OCI-LY1 (cell line): ENCODE measurements around the gene IL5.

Experiments
- H2AFZ ChIP-seq: fragments of 200-600 bp; sonication (generic), shearing (Covaris generic); 2 replicates; pipeline ENCODE4 v1.6.0; 2014; ENCODE audit warnings: antibody characterized with exemption, mild to moderate bottlenecking, low read length
- H3F3A ChIP-seq: fragments of 200-600 bp; sonication (generic), shearing (Covaris generic); 2 replicates; pipeline ENCODE4 v1.6.0; 2014; ENCODE audit warnings: mild to moderate bottlenecking, antibody characterized with exemption, low read length, moderate library complexity; ENCODE audit not compliant: insufficient read depth
- H3K27ac ChIP-seq: fragments of 200-600 bp; sonication (generic); 2 replicates; pipeline ENCODE4 v1.5.1; 2014; ENCODE audit warnings: low read length, mixed run types, mild to moderate bottlenecking, low read depth; ENCODE audit not compliant: poor library complexity, severe bottlenecking
- H3K27me3 ChIP-seq: fragments of 200-600 bp; sonication (generic); 2 replicates; pipeline ENCODE4 v1.6.0; 2014; ENCODE audit warnings: antibody characterized with exemption, mild to moderate bottlenecking, low read length, moderate library complexity; ENCODE audit not compliant: insufficient read depth
- H3K36me3 ChIP-seq: fragments of 200-600 bp; sonication (generic); 2 replicates; pipeline ENCODE4 v1.6.1; 2014; ENCODE audit warnings: mild to moderate bottlenecking, antibody characterized with exemption, low read length, moderate library complexity, mixed read lengths; ENCODE audit not compliant: insufficient read depth
- H3K4me1 ChIP-seq: fragments of 200-600 bp; sonication (generic); 2 replicates; pipeline ENCODE4 v1.5.1; 2014; ENCODE audit warnings: mild to moderate bottlenecking, low read length, moderate library complexity; ENCODE audit not compliant: insufficient read depth, severe bottlenecking
- H3K4me2 ChIP-seq: fragments of 200-600 bp; sonication (generic), shearing (Covaris generic); 2 replicates; pipeline ENCODE4 v1.6.1; 2014; ENCODE audit warnings: low read length
- H3K4me3 ChIP-seq: fragments of 200-600 bp; sonication (generic); 2 replicates; pipeline ENCODE4 v1.5.1; 2014; ENCODE audit warnings: low read length, low read depth, mild to moderate bottlenecking, mixed read lengths; ENCODE audit not compliant: poor library complexity, severe bottlenecking
- H3K79me2 ChIP-seq: fragments of 200-600 bp; shearing (Covaris generic); 2 replicates; pipeline ENCODE4 v1.6.1; 2016; ENCODE audit warnings: mixed run types, low read length, mixed read lengths; ENCODE audit not compliant: insufficient read depth
- H3K9ac ChIP-seq: fragments of 200-600 bp; sonication (generic), shearing (Covaris generic); 2 replicates; pipeline ENCODE4 v1.6.1; 2014; ENCODE audit warnings: mild to moderate bottlenecking, low read length, mixed read lengths
- H3K9me2 ChIP-seq: fragments of 200-600 bp; sonication (generic), shearing (Covaris generic); 2 replicates; pipeline ENCODE4 v1.6.1; 2014; ENCODE audit warnings: low read depth, mild to moderate bottlenecking, low read length, mixed read lengths
- H3K9me3 ChIP-seq: fragments of 200-600 bp; shearing (Covaris generic); 2 replicates; pipeline ENCODE4 v1.6.1; 2014; ENCODE audit warnings: low read length, mixed read lengths
- H4K20me1 ChIP-seq: fragments of 200-600 bp; sonication (generic), shearing (Covaris generic); 2 replicates; pipeline ENCODE4 v1.6.0; 2016; ENCODE audit warnings: mild to moderate bottlenecking, low read length; ENCODE audit not compliant: insufficient read depth
- EZH2 ChIP-seq: fragments of 200-600 bp; sonication (generic), shearing (Covaris generic); IDR thresholded peaks from 2 replicates; pipeline ENCODE4 v1.8.0; 2017; ENCODE audit warnings: borderline replicate concordance, mixed run types, mild to moderate bottlenecking, antibody characterized with exemption, low read length, moderate library complexity, mixed read lengths
- TF ChIP-seq, protein P1 (sequence below): fragments of 200-600 bp; sonication (generic), shearing (Covaris generic); IDR thresholded peaks from 2 replicates; pipeline ENCODE4 v1.5.1; 2017; ENCODE audit warnings: mild to moderate bottlenecking, antibody characterized with exemption, low read length, moderate library complexity, mixed read lengths

IL5 gene

DNA sequence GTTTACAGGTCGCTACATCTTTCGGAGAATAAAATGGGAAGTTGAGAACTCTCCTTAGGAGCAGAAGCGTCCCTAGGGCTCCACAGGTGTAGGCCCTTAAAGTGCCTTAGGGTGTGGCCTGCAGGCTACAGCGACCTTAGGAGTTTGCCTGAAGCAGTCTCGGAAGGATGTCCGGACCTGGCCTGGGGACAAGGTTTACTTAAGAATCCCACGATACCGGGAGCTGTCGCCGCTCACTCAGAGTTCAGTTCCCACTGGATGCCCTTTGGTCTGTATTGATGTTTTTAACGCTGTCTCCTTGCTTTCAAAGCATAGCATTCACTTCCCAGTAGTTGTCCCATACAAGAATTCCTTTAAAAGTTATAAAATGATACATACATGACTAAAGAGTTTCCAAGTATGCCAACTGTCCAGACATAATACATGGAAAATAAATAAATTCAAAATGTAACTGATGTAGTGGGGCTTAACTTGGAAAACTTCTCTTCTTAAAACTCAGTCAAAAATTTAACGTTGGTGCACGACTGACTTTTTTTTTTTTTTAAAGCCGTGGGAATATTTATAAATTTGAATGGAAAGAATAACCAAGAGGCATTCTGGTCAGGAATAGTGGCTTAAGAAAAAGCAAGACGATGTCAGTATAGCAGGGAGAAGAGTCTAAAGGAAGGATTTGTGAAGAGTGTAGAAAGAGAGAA lies 14.3 kb upstream of the IL5 start:
- Histone ChIP-seq H2AFZ (no peak overlapping the region), H3K27me3 (no peaks in the 10 kb centered on the region), H3K9me3 (peaks cover 2% of the 10 kb centered on the region; the same call in 1 of the 2 replicates), H3K27ac (peak overlapping the region; percentile 63), H3K4me2 (peak overlapping the region; percentile 79), H3K4me3 (peak overlapping the region; percentile 80), H3K9ac (peak overlapping the region; percentile 86), H3K79me2 (peaks cover 29% of the 10 kb centered on the region), H3K9me2 (no peaks in the 10 kb centered on the region), H3K36me3 (peaks cover 33% of the 10 kb centered on the region), H3F3A (no peaks in the 10 kb centered on the region), H4K20me1 (no peaks in the 10 kb centered on the region), H3K4me1 (peaks cover 23% of the 10 kb centered on the region)
- TF ChIP-seq EZH2: no peak
- TF ChIP-seq, protein P1, sequence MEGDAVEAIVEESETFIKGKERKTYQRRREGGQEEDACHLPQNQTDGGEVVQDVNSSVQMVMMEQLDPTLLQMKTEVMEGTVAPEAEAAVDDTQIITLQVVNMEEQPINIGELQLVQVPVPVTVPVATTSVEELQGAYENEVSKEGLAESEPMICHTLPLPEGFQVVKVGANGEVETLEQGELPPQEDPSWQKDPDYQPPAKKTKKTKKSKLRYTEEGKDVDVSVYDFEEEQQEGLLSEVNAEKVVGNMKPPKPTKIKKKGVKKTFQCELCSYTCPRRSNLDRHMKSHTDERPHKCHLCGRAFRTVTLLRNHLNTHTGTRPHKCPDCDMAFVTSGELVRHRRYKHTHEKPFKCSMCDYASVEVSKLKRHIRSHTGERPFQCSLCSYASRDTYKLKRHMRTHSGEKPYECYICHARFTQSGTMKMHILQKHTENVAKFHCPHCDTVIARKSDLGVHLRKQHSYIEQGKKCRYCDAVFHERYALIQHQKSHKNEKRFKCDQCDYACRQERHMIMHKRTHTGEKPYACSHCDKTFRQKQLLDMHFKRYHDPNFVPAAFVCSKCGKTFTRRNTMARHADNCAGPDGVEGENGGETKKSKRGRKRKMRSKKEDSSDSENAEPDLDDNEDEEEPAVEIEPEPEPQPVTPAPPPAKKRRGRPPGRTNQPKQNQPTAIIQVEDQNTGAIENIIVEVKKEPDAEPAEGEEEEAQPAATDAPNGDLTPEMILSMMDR: no peak

DNA sequence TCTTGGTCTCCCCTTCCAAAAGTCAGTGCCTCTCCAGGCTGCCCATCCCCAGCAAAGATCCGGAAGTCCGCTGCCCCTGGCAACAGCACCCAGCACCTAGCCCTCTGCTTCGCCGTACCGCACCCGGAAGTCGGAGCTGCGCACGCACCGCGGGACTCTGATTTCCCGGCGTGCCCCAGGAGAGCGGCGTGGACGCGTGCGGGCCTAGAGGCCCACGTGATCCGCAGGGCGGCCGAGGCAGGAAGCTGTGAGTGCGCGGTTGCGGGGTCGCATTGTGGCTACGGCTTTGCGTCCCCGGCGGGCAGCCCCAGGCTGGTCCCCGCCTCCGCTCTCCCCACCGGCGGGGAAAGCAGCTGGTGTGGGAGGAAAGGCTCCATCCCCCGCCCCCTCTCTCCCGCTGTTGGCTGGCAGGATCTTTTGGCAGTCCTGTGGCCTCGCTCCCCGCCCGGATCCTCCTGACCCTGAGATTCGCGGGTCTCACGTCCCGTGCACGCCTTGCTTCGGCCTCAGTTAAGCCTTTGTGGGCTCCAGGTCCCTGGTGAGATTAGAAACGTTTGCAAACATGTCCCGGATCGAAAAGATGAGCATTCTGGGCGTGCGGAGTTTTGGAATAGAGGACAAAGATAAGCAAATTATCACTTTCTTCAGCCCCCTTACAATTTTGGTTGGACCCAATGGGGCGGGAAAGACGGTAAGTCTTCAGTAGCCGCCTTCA lies 13.6 kb upstream of the IL5 start, which contains the start of gene RAD50:
Gene RAD50, plus strand, starts transcription at position 215 of the 715 bp plus-strand sequence. Its CDS starts 348 bp downstream, at position 563.
- no peaks in the 10 kb centered on the region for H4K20me1 ChIP-seq
- H3K27me3 ChIP-seq: no peaks in the 10 kb centered on the region
- peaks cover 26% of the 10 kb centered on the region for H3K36me3 ChIP-seq
- H3K4me3 ChIP-seq: peak within 1 kb of the TSS; percentile 80
- peak within 1 kb of the TSS; percentile 21 for H2AFZ ChIP-seq
- H3K9ac ChIP-seq: peak within 1 kb of the TSS; percentile 86
- TF ChIP-seq EZH2: no peak
- TF ChIP-seq, protein P1: no peak
- peaks cover 2% of the 10 kb centered on the region; the same call in 1 of the 2 replicates for H3K9me3 ChIP-seq
- no peaks in the 10 kb centered on the region for H3F3A ChIP-seq
- H3K27ac ChIP-seq: peak within 1 kb of the TSS; percentile 63
- H3K9me2 ChIP-seq: no peaks in the 10 kb centered on the region
- H3K79me2 ChIP-seq: peaks cover 29% of the 10 kb centered on the region
- peaks cover 23% of the 10 kb centered on the region for H3K4me1 ChIP-seq
- peak within 1 kb of the TSS; percentile 79 for H3K4me2 ChIP-seq

DNA sequence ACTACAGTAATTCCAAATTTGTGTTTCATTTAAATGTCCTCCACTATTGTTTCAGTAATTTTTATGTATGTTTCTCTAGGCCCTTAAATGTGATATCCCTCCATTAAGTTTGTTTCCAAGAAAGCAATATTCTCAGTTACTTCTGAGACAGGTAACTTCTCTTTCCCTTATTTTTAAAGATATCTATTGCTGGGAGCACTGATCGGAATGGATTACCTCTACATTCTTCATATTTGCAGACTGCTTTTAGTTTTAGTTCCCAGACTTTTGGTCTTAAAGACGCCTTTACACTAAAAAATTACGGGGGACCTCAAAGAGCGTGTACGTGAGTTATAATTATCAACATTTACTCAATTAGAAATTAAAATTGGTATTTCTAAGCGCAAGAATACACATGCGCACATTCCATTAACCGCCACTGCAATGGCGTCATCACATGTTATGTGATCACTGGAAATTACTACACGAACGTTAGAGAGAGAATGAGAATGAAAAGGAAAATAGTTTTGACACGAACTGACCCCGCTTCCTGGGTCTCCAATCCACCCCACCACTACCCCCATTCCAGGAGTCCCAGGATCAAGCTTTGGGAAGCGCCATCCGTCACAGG lies 12.9 kb upstream of the IL5 start:
- peak overlapping the region; percentile 80 for H3K4me3 ChIP-seq
- H3K9me3 ChIP-seq: no peaks in the 10 kb centered on the region
- peak overlapping the region; percentile 40 for H3K27ac ChIP-seq
- H3K79me2 ChIP-seq: peaks cover 29% of the 10 kb centered on the region
- peak overlapping the region; percentile 86 for H3K9ac ChIP-seq
- H3K36me3 ChIP-seq: peaks cover 19% of the 10 kb centered on the region
- peak overlapping the region; percentile 21 for H2AFZ ChIP-seq
- H3K9me2 ChIP-seq: no peaks in the 10 kb centered on the region
- H3K4me2 ChIP-seq: peak overlapping the region; percentile 79
- no peaks in the 10 kb centered on the region for H3K27me3 ChIP-seq
- TF ChIP-seq EZH2: no peak
- TF ChIP-seq, protein P1: no peak
- H4K20me1 ChIP-seq: no peaks in the 10 kb centered on the region
- no peaks in the 10 kb centered on the region for H3F3A ChIP-seq
- peaks cover 23% of the 10 kb centered on the region for H3K4me1 ChIP-seq
